HCEC 1CT (cell line): ENCODE data around the gene SND1.
"Not testable (repeated sequence)": the region's sequence is repeated elsewhere in the genome, so short reads cannot be mapped to it uniquely, and the experiment has no call there.

Experiments
- DNase-seq: peaks from one replicate; pipeline ENCODE4 v3.0.0-alpha.2; 2017

The SND1 gene

DNA sequence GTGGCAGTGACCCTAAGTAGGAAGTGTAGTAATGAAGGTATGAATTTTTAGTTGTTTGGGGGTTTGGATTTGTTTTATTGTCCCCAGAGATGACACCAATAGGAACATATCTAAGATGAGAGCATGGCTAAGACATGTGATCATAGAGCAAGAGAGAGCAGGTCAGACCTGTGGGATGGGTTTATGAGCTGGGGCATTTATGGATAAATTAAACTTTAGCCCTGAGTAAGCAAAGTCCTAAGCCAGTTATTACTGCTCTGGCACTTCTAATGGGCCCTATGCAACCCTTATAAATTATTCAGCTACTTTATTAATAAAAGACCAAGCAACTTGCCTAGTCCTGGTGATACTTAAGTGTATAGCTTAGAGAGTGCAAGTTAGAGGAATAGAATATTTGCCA lies 294.1 kb downstream of the SND1 start:
- DNase-seq, result no peak

DNA sequence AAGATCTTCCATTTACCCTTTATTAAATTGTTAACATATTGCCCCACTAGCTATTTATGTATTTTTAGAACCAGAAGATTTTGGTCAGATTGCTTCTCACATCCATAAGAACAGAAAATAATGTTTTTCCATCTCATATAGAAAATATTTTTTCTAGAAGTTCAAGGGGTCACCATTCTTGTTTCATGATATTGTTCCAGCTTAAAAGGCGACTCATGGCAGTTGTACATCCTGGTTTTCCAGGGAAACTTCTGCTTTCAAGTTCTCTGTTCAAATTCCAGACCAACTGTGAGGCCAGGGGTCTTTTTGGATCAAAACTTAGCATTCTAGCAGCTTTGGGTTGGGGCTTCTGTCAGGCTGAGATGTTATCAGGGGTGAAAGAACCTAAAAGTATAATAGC lies 294.9 kb downstream of the SND1 start:
- peak; percentile 46 for DNase-seq

DNA sequence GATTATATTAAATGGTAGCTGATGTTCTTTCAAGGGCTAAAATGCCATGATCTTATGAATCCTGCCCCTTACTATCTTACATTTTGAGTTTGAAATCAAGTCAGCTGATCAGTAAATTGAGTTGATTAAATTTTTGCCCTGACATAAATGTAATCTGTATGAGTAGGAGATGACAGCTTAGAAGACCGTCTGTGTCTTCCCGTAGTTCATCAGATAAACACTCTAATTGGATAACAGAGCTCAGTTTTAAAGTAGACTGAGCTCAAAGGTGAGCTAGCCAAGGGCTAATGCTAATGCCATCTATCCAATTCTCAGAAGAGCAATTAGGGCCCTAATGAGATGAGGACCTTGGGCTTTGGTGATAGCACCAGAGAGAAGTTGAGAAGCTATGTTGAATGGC lies 296.3 kb downstream of the SND1 start:
- DNase-seq, result no peak

DNA sequence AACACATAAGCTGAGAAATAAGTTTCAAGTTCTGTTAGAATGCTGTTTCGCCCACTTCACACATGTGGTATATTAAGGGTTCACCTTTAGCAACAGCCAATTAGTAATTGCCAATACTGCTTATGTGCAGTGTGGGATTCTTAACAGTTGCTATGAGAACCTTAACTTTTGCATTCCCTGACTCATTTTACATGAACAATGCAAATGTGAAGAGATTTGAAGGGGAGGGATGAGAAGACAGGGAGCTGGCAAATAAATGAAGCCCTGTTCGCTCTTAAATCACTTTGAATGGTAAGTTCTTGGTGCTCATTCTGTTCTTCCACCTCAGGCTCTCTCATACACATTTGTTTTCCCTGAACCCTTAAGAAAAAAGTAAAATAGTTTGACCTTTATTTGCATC lies 296.9 kb downstream of the SND1 start:
- no peak for DNase-seq

DNA sequence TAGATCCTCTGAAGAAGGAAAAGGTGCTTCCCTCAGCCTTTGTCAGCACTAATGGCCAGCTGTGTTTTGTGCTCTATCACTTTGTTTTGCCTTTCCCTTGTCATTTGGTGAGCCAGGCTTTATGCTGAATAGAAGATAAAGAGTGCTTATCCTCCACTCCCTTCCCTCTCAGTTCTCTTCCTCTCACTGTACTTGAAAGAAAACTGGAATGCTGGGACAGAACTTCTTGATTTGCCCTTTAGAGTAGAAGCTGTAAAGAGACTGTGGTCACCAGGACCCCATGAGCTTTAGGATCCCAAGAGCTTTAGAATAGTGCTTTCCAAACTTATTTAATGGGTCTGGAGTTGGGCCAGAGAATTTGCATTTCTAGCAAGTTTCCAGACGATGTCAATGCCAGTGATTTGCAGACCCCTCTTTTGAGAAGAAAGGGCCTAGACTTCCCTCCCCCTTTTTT lies 297.8 kb downstream of the SND1 start:
- DNase-seq, result no peak

DNA sequence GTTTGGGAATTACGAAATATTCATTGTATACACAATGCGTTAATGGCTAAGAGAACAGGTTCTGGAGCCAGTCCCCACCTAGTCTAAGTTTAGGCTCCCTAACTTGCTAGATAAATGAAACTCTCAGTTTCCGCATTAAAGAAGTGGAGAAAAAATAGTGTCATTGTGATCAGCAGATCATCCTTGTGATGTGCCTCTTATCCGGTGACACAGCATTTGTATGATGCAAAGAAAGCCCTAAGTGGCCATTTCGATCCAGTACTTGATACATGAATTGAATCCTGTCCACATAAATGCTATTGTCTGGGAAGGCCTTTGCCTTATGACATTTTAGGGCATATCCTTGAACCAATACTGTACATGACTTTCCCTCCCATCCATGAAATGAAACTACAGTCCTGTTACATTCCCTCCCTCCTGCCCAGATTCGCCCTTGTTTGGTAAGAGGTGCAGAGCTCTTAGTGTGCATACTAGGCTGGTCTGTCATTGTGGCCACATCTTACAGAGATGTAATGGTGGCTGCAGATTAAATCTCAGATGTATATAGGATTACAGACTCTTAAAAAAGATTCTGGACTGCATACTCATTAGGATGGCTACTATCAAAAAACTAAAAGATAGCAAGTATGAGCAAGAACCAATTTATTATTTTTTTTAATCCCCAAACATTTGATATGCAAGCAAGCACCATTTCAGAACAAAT lies 298.4 kb downstream of the SND1 start:
- no peak for DNase-seq

DNA sequence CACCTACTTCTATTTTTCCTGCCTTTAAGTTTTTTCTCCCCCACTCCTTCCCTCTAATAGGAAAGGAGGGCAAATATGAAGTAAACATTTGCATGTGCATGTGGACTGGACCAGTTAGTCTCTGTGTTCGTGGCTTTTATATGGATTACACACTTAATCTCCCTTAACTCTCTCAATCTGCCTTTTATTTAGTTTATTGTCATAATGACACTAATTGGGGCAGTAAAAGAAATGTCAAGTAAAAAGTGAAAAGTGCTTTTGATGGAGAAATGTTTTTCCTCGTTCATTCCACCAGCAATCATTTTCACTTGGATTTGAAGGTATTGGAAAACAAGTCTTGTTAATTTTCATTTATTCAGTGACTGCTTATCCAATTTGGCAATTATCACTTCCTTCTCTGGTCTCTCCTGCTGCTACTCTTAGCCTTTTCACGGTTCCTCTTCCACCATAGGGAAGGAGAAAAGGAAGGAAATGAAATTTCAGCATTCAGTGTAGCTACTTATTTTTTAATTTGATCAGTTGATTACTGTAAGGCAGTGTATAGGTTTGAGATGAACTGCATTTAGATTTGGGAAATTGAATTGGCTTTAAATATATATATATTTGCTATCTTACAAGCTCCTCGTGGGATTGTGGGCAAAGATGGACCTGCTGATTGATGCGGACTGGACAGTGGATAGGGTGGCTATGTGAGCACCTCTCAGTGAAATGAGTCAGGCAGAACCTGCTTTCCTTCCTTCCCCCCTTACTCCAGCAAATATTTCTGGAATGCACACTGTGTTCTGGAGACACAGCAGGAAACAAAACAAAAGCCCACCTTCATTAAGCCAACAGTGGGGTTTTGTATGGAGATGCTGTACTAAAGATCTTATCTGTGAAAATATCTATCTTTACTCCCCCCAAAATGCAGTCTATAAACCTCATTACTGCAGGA lies 301.7 kb downstream of the SND1 start:
- no peak for DNase-seq

DNA sequence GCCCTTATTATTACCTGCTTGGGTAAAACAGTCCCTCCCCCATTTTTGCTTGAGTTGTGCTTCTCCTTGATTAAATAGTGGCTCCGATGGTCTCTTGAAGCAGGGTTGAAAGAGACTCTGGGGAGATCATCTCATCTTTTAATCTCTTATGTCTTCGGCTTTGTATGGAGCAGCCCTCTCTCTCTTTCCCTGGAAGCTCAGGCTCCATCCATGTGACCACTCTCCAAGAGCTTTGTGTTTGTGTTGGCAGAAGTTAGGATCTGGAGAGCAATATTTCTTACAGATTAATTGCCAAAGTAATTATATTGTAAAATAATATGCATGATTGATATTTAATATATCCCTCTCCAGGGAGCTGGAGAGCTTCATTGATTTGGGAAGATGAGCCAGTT lies 302.4 kb downstream of the SND1 start:
- DNase-seq, result no peak

DNA sequence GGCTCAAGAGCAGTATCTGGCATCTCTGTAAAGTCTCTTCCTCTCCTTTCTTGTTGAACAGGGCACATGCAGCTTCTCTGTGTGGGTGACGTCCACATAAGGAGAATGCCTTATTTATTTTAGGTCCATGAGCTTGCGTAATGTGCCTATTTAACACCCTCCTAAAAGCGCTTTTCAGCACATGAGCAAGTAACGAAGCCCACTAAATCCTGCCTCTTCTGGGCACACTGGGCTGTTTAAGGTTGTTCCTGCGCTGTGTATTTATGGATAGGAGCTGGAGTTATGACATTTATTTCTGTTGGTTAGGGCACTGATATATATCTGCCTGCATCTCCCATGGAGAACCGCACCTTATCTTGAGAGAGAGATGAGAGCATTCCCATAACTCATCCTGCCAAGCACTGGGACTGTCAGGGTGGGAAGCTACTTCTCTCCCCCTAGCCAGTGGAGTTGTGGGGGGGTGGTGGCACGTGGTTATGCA lies 303.1 kb downstream of the SND1 start:
- no peak for DNase-seq

DNA sequence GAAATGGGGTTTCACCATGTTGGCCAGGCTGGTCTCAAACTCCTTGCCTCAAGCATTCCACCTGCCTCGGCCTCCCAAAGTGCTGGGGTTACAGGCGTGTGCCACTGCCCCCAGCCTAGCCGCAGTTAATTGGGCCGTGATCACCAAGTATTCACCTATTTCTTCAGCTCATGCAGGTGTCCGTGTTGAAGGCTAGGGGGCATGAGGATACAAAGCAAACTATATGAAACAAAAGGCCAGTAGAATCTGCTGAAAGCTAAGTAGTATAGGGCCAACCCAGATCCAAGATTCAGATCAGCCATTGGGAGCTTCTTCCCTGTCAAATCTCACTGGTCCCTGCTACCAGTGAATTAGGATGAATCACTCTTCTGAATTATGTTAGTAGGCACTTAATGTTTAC lies 305.9 kb downstream of the SND1 start:
- no peak for DNase-seq

DNA sequence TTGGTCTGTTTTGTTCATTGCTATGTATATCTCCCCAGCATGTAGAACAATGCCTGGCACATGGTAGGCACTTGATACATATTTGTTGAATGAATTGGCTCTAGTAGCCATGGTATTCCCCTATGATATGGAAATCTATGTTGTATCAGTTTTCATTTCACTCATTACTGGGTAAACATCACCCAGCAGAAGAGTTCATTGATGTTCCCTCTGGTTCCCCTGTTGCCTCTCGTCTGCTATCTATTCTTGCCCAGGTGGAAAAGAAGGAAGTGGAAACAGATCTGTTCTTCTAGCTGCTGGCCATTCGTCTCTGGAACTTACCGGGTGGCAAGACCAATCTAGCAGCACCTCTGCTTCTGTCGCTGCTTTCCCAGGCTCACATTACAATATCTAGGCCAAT lies 307.8 kb downstream of the SND1 start:
- no peak for DNase-seq

DNA sequence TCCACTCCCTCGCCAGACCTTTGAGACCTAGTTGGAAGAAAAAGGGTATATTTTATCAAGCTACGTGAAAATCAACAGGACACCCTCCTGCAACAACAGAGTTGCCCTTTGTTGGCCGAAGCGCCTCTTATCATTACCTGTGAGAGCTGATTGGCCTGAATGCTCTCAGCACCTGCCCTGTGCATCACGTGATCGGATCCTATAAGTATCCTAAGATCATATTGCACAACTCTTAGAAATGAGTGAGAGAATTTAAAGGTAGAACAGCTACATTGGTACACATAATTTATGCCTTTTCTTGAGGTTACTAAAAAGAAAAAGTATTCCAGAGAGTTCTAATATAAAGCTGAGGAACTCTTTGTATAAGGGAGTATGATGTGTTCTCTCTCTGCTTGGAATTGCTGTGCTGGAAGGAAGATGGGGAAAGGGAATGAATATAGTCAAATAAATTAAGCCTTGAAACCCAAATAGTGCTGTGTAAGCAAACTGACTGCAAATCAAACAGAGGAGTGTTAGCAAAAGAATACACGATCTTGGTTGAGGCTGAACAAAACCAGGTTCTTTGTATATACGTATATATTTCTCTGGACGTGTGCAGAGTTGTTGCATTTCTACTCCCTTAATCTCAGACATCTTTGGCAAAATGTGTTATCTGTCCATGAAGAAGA lies 309.9 kb downstream of the SND1 start:
- no peak for DNase-seq

DNA sequence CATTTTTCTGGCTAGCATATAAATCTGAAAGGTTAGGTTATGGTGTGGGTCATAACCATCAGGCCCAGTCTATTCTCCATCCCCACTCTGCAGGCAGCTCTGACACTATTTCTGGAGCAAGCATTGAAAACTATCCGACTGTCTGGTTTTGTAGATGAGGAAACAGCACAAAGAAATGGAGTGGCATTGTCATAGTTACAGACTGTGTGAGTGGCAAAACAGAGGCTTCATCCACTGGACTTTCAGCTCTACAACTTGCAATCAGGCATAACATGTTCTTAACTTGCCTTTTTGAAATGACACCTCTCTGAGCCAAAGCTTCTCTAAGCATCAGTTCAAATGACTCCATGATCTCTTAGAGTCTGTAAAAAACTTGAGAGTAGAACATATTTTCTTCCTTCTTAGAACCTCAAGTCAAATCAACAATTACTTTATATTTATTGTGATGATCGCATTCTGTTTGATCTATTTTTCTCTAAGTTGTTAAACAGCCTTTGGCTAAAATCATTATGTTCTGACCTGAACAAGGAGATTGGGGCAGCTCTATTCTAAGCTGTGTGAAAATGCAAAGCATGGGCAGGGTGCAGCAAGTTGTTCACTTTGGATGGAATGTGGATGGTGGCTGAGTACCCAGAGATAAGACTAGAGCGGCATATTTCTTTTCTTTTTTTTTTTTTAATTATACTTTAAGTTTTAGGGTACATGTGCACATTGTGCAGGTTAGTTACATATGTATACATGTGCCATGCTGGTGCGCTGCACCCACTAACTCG lies 310.8 kb downstream of the SND1 start:
- DNase-seq, result no peak

DNA sequence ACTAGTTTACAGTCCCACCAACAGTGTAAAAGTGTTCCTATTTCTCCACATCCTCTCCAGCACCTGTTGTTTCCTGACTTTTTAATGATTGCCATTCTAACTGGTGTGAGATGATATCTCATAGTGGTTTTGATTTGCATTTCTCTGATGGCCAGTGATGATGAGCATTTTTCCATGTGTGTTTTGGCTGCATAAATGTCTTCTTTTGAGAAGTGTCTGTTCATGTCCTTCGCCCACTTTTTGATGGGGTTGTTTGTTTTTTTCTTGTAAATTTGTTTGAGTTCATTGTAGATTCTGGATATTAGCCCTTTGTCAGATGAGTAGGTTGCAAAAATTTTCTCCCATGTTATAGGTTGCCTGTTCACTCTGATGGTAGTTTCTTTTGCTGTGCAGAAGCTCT lies 311.9 kb downstream of the SND1 start:
- DNase-seq, result not testable (repeated sequence)

DNA sequence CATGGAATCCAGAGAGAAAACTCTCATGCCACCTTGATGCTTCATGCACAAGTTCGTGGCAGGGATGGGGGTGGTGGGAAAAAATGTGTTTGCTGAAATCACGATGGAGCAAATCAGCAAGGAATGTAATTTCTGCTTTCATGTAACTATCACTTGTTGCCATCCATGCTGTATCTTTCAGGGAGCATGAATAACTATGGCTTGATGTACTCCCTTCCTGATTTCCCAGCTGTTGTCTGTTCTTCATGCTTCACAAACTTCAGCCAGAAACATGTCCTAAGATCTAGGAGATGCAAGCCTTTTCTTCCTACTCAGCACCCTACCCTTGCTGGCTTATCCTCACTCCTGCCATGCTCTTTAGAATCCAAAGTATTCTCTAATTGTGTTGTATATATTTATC lies 315.3 kb downstream of the SND1 start:
- no peak for DNase-seq

DNA sequence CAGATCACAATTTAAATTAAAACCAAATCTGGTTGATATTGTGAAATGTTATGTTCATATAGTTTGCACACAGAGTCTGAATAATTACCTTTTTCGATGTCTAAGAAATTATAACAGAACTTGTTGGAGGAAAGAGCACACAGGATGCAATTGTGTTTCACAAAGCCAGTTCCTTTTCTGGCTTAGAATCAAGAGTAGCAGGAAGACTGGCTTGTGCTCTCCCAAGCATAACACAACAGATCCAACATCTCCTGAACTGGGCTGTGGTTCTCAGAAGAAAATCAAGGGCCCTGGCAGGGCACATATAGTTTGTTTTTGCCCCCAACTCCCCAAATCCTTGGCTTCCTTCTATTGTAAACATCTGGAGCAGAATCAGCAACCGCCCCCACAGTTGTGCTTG lies 316.6 kb downstream of the SND1 start:
- no peak for DNase-seq

DNA sequence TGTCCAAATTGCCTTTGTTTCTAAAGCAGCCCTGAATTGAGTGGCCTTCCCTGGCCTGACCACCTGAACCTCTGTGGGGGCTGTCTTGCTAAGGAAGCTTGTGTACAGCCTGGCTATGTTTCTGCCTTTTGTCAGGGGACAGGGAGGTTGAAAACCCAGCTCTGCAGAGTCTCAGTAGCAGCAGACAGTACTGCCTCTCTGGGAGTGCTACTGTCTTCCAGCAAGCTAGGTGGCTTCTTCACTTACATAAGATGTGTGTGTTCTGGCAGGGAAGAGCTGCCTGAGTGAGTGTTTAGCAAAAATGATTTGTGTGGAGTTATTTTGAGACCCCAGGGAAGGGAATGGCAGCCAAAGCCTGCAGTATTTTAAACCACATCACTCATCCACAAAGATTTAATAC lies 321.8 kb downstream of the SND1 start:
- no peak for DNase-seq

DNA sequence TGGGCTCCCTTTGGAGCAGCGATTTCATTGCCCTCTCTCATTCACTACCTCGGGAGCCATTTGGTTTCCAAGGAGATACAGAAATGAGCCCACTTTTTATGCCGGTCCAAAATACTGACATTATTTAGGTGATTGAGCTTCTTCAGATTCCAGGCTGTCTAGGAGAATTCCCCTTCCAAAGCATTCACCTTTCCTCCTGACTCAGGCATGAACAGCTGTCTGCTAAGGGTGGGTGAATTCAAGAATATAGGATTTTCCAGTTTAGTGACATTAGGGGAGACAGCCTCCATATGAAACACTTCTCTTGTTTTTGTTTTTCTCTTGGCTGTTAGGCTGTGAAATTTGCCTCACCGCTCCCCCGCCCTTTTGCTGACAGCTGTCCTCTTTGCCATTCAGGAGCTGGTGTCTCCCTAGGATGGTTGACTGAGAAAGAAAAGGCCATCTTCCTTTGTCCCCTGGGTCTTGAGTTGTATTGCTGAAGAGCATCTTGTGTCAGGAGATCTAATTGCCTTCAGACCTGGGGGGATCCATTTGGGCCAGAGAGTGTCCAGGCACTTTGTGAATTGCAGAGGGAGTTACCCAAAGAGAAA lies 322.5 kb downstream of the SND1 start:
- DNase-seq, result no peak

DNA sequence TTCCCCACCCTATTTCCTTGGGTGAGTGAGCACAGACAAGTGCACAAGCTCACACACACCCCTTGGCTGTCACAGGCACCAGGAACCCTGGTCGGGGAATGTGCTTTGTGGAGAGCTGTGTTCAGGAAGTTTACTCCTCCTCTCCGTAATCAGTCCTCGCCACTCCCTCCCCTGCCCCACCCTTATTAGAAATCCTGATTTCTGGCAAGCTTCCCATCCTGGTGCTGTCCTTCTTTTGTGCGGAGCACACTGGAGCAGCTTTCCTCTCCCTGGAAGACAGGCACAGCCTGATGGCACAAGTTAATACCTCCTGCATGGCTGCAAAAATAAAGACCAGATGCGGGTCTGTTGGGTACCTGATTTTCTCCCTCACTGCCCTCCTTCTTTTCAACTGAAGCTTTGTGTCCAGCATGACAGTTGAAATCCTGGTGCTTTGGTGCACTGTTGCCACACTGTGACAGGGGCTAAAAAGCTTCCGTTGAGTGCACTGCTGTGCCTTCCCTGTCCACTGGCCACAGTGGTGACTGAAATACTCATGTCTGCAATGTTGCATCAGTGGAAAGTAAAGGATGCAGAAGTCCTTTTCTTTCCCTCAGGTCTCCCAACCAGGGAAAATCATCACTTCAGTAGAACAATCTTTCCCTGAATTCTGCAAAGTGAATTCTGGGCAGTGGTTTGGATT lies 324.2 kb downstream of the SND1 start:
- DNase-seq, result no peak

DNA sequence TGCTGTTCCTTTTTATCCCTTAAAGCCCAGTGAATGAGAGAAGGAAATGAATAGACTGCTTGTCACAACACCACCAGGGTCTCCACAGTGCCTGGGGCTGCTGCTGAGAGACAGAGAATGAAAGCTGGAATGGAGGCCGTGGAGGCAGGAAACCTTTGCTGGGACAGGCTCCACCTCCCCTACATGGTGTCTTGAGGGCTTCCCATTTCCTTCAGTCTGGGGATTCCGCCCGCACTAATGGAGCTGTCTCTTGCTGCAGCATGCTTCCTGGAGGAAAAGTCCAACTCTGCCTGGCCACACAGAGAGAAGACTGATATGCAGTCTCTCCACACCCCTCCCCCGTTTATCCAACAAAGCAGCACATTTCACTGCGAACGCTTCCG lies 324.7 kb downstream of the SND1 start:
- no peak for DNase-seq

DNA sequence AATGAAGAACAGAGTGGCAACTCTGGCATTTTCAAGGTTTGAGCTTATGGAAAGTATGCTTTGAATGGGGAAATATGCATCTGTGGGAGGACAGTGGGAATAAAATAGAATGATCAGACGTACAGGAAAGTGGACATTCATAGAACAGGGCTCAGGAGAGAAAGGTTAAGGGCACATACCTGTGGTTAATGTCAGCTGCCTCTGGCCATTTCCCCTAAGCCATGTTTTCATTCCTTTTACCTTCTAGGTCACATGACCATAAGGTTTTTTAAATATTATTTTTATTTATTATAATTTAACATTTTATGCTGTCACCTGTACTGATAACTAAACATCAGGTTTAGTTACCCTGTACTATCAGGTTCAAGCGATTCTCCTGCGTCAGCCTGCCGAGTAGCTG lies 326.4 kb downstream of the SND1 start:
- no peak for DNase-seq
